AG10803 (cell line): Measurements from ENCODE around the gene AHNAK2.
A peak's percentile ranks its signal among the peaks of the same experiment; 100 is the strongest.

Experiments
- DNase-seq: peaks from one replicate; pipeline ENCODE4 v3.0.0; 2010; ENCODE audit warnings: low read depth
- H3K4me3 ChIP-seq: 2 replicates; pipeline ENCODE4 v1.5.1; 2011; ENCODE audit warnings: mild to moderate bottlenecking, low read length, control low read depth
- TF ChIP-seq, protein P1 (sequence below): conservative IDR thresholded peaks from 2 replicates; pipeline ENCODE4 v1.5.1; 2011; ENCODE audit warnings: mild to moderate bottlenecking, low read length, control low read depth, inconsistent platforms

AHNAK2 gene

DNA sequence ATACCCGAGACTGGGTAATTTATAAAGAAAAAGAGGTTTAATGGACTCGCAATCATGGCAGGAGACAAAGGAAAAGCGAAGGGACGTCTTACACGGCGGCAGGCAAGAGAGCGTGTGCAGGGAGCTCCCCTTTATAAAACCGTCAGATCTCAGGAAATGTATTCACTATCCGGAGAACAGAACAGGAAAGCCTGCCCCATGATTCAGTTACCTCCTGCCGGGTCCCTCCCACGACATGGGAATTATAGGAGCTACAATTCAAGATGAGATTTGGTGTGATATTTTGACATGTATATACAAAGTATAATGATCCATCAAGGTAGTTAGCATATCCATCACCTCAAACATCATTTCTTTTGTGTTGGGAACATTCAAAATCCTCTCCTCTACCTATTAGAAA is 45.0 kb upstream of the AHNAK2 start:
- no peak for DNase-seq
- TF ChIP-seq, protein P1, sequence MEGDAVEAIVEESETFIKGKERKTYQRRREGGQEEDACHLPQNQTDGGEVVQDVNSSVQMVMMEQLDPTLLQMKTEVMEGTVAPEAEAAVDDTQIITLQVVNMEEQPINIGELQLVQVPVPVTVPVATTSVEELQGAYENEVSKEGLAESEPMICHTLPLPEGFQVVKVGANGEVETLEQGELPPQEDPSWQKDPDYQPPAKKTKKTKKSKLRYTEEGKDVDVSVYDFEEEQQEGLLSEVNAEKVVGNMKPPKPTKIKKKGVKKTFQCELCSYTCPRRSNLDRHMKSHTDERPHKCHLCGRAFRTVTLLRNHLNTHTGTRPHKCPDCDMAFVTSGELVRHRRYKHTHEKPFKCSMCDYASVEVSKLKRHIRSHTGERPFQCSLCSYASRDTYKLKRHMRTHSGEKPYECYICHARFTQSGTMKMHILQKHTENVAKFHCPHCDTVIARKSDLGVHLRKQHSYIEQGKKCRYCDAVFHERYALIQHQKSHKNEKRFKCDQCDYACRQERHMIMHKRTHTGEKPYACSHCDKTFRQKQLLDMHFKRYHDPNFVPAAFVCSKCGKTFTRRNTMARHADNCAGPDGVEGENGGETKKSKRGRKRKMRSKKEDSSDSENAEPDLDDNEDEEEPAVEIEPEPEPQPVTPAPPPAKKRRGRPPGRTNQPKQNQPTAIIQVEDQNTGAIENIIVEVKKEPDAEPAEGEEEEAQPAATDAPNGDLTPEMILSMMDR = no peak
- no peak overlapping the region for H3K4me3 ChIP-seq

DNA sequence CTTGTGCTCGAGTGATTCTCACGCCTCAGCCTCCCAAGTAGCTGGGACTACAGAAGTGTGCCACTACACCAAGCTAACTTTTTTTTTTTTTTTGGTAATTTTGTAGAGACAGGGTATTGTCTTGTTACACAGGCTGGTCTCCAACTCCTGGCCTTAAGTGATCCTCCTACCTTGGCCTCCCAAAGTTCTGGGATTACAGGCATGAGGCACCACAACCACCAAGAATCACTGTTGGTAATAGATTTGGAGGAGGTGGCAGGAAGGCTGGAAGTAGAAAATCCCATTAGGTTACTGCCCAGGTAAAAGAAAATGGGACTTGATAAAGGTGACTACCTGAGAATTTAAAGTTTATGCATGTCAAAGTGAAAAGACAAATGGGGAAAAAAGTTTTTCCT is 44.1 kb upstream of the AHNAK2 start:
- peak overlapping the region; percentile 83 for H3K4me3 ChIP-seq
- no peak for DNase-seq
- TF ChIP-seq, protein P1 = no peak

GRCh38 chr14:105021656-105022275 is 43.6 kb upstream of the AHNAK2 start:
- peak overlapping the region; percentile 83 for H3K4me3 ChIP-seq
- TF ChIP-seq, protein P1 = no peak
- DNase-seq = peak; percentile 30

DNA sequence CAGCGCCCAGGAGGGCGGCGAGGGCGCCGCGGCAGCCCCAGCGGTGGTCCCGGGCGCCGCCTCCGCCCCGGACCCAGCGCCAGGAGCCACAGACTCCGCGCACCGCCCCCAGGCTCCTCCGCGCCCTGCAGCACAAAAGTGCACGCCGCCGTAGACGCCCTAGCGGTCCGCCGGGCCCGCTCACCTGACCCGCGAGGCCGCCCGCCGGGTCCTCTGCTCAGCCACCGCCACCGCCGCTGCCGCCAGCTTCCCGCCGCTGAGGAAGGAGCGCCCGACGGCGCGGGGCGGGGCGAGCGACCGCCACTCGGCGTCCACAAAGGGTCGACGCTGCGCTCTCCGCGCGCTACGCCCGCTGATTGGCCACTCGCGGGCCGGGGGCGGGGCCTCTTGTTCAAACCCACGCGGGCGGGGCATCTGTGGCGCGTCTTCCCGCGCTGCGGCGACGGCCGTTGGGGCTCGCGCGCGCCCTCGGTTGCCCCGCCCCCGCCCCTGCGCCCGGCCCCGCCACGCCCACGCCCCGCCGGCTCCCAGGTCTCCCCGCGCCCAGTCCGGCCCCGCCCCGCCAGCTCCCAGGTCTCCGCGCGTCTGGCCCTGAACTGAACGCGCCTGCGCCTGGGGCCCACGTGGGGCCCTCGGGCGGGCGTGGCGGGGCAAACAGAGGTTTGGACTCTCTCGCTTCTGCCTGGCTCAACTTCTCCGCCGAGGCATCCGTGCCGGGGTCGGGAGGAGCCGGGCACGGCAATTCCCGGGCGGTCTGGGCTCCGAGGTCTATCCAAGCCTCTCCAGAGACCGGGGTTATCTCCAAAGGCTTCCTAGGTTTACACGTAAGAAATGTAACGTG is 42.9 kb upstream of the AHNAK2 start, which contains the start of gene CDCA4:
CDCA4 (minus strand) TSS at position 269 of the 841 bp plus-strand sequence. CDS start 9,154 bp downstream, outside the sequence.
- peak; percentile 93 for DNase-seq
- TF ChIP-seq, protein P1 = no peak
- peak within 1 kb of the TSS; percentile 83 for H3K4me3 ChIP-seq

DNA sequence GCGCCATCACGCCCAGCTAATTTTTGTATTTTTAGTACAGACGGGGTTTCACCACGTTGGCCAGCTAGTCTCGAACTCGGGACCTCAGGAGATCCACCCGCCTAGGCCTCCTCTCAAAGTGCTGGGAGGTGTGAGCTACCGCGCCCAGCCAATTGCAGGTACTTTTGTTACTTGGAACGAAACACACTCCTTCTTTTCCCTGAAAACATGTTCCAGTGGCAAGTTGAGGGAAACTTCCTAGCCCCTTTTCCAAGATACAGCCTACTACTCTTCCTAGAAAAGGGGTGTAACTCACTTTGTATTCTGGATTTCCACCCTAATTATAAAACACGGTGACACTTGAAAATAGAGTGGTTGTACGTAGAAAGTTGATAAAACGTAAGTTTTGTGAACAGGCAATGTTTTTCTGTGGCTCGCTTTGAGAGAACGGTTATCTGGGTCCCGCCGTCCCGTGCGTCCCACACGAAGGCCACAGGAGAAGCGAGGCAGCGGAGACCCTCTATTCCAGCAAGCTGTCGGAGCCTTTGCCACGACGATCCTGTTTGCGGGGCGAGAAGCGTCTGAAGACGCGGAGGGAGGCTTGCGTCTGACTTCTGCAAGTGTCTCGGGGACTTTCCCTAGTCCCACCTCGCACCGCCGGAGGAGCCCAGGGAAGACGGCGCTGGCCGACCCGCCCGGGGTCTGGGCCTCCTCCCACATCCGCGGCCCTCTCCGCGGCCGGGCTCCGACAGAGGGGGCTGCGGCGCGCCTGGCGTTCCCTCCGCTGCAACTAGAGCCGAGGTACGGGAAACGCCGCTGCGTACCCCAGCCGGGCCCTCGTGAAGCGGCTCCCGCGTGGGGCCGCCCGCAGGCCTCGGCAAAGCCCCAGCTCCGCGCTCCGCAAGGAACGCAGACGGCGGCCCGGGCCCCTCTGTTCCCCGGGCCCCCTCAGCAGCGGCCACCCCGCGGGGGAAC is 42.0 kb upstream of the AHNAK2 start:
- H3K4me3 ChIP-seq = peak overlapping the region; percentile 79
- TF ChIP-seq, protein P1 = no peak; the same call in 1 of the 2 replicates
- peak; percentile 20 for DNase-seq

GRCh38 chr14:105018414-105018813 is 40.2 kb upstream of the AHNAK2 start:
- TF ChIP-seq, protein P1 = no peak
- DNase-seq = no peak
- H3K4me3 ChIP-seq = no peak overlapping the region
